Testis (tissue), 2 donors: ENCODE measurements around the gene RPE.

Experiments used
- CTCF ChIP-seq, 3 experiments: fragments of 450-650 bp in 2 of 3; fragments of 200-600 bp in 1 of 3; sonication (generic) in 1 of 3; IDR thresholded peaks; one replicate each; pipeline ENCODE4 v1.5.1; 2016 to 2019; ENCODE audit warnings: antibody characterized with exemption in 3 of 3, mild to moderate bottlenecking in 2 of 3, moderate library complexity in 1 of 3
- POLR2A ChIP-seq: fragments of 450-650 bp; IDR thresholded peaks from one replicate; pipeline ENCODE4 v1.6.1; 2017; ENCODE audit warnings: antibody characterized with exemption, mild to moderate bottlenecking, moderate library complexity

GRCh38 chr2:210034087-210034683 is 31.7 kb downstream of the RPE start:
- TF ChIP-seq CTCF (IDR thresholded peaks at IDR 0.05) (no peak), POLR2A (no peak)
